ENCODE measurements around the gene IGF1.

The IGF1 gene

DNA sequence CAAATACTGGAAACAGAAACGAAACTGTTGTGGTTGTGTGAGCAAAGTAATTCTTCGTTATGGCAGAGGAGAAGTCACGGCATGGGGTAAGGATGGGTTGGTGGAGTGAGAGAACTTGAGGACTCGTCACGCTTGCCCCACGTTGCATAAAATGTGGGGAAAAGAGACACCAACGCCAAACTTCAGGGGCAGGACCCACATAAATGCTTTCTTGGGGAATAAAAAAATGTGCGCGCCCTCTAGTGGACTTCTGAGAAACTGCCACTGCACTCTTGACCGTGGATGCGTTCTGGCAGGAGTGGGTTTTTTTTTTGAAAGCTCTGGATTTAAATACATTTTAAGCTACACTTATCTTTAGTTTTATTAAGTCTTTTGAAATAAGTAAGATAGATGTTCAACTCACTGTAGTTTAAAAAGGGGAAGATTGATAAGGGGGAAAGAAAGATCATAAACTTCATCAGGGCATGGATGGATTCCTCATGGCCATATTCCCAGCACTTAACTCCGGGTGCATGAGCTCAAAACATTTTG lies 4.1 kb upstream of the IGF1 start:
- no peak for DNase-seq (ENCODE audit: insufficient read length, low spot score)
- FAIRE-seq, result no peak
- TF ChIP-seq, protein P1, sequence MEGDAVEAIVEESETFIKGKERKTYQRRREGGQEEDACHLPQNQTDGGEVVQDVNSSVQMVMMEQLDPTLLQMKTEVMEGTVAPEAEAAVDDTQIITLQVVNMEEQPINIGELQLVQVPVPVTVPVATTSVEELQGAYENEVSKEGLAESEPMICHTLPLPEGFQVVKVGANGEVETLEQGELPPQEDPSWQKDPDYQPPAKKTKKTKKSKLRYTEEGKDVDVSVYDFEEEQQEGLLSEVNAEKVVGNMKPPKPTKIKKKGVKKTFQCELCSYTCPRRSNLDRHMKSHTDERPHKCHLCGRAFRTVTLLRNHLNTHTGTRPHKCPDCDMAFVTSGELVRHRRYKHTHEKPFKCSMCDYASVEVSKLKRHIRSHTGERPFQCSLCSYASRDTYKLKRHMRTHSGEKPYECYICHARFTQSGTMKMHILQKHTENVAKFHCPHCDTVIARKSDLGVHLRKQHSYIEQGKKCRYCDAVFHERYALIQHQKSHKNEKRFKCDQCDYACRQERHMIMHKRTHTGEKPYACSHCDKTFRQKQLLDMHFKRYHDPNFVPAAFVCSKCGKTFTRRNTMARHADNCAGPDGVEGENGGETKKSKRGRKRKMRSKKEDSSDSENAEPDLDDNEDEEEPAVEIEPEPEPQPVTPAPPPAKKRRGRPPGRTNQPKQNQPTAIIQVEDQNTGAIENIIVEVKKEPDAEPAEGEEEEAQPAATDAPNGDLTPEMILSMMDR (IDR thresholded peaks at IDR 0.05; ENCODE audit: insufficient read depth, missing control alignments), result peak; percentile 77

DNA sequence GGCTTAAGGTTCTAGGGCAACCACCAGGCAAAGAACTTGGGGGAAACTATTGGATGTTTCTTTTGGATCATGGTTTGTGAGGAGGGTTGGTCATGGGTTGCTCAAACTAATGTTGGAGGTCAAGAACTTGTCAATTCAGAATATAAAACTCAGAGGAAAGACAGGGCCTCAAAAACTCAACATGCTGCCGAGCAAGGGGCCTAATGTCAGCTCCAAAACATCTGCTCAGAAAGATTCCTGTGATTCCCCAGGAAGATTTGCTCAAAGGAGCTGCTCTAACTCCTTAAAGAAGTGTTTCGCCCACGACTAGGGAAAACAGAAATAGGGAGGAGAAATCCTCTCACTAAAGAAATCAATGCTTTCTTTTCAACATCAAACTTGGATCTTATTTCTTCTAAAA lies 3.7 kb upstream of the IGF1 start:
- no peak for FAIRE-seq
- DNase-seq (ENCODE audit: insufficient read length, low spot score), result no peak
- TF ChIP-seq, protein P1 (IDR thresholded peaks at IDR 0.05; ENCODE audit: insufficient read depth, missing control alignments), result no peak

DNA sequence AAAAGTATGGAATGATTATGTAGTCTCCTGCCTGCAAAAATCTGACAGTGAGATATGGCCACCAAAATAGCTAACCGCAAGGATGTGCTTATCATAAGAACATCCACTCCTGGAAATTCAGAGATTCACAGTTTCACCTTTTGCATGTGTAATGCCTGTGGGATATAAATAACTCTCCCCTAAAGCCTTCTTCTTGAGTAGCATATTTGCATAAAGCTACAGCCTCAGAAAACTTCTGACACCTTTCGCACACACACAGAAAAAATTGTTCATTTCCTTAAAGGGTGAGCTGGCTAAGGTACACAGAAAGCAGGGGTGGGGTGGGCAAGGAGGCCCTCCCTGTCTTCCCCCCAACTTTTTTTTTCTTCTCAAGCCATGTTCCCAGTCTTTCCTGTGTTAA lies 3.1 kb upstream of the IGF1 start:
- DNase-seq (ENCODE audit: insufficient read length, low spot score) (no peak), FAIRE-seq (no peak)
- TF ChIP-seq, protein P1 (IDR thresholded peaks at IDR 0.05; ENCODE audit: insufficient read depth, missing control alignments), result no peak

DNA sequence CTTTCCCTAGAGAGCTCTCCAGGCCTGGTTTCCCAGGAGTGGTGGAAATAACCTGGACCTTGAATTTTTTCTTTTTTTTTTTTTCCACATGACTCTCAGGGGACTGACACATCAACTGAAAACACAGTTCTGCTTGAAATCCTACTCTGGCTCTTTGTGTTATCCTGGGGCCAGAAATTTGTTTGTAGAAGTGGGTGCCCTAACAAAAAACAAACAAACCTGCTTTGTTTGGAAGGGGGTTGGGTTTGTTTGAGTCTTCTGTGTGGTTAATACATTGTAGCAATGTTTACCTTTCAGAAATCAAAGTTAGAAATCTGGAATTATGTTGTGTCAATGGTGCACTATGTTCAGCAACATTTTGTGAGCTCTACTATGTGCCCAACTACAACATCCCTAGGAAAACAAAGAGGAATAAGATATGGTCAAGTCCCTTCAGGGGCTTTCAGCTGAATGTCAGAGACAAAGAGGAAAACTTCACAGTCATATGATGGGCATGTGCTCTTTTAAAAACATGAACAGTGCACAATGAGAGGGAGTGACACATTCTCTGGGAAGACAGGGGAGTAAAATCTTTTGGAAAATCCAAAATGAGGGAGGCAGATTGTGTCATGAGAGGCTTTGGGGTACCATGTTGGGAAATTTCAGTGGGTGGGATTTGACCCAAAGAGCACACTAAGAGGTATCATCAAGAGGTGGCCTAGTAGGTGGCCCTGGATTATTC lies 1.5 kb upstream of the IGF1 start:
- DNase-seq (ENCODE audit: insufficient read length, low spot score), result no peak
- no peak for FAIRE-seq

DNA sequence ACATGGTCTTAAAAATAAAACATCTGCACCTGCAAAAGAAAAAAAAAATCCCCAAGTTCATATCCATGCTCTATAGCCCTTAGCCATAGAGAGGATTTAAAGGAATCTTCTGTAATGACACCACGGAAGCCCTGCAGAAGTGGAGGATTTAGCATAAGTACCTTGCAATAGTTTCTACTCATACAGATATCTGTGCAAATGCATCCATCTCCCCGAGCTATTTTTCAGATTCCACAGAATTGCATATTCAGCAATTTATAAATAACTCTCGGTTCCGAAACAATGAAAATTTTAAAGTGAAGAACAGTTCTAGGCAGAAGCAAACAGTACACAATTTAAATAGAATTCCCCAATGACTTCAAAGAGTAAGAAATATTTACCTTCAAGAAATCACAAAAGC lies 424 bp downstream of the IGF1 start:
- FAIRE-seq (no peak), DNase-seq (ENCODE audit: insufficient read length, low spot score) (no peak)
- TF ChIP-seq, protein P1 (IDR thresholded peaks at IDR 0.05; ENCODE audit: insufficient read depth, missing control alignments), result no peak

More for the DNA sequence above, 1.5 kb upstream of the IGF1 start:
- TF ChIP-seq, protein P1 (IDR thresholded peaks at IDR 0.05; ENCODE audit: insufficient read depth, missing control alignments), result no peak

DNA sequence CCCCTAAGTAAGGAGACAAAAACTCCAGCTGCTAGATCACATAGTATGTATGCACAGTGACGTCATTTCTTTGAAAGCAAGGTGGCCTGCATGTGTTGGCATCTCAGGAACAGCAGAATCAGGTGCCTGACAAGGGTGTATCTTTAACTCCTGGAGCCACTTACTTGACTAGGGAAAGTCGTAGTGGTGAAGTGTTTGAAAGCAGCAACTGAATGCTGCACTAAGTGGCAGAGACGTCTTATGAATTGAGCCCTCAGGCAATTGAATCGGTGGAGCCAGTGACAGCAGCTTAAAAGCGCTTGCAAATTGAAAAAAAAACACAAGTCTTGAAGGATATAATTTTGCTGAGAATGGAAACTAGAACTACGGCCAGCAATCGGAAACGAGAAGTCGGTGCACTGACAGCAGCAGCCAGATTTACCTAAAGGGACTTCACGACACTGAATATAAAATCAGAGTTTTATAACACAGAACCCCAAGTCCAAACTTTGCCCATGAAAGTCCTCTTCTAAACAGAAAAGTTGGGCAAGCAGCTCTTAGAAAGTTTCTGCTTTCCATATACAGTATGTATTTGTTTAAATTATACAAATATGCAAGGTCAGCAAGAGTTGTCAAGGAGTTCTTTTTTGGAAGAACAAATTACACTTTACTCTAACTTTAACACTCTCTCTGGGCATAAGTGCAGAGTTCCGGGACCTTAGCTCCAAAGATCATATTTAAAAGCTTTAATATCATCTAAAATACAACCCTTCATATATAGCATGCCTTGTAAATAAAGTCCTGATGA lies 1.1 kb downstream of the IGF1 start:
- TF ChIP-seq, protein P1 (IDR thresholded peaks at IDR 0.05; ENCODE audit: insufficient read depth, missing control alignments), result no peak

More for the DNA sequence above, 1.1 kb downstream of the IGF1 start:
- no peak for DNase-seq (ENCODE audit: insufficient read length, low spot score)
- no peak for FAIRE-seq

Measured in D721Med (cell line).